ENCODE data around the gene RBPMS2. TPM values are rescaled to one million over a fixed set of nuclear protein-coding genes. Genes with fewer than 3 reads are reported as not detected.

RBPMS2 gene
- total and polyA plus RNA-seq, 9 donors = 1.1 to 23.8 (median 10.4) TPM

GRCh38 chr15:64779630-64780029 is 4.2 kb upstream of the RBPMS2 start:
- no peak for DNase-seq
- no peak for TF ChIP-seq POLR2A (IDR thresholded peaks at IDR 0.05)
- no peak for TF ChIP-seq EP300 (IDR thresholded peaks at IDR 0.05)
- TF ChIP-seq CTCF (IDR thresholded peaks at IDR 0.05) = no peak
- WGBS, 3 donors = 96% methylated on average over 1 of the region's 1 CpG
- no peaks in the 10 kb centered on the region for H3K4me1 ChIP-seq (ENCODE audit: insufficient read depth)
- no peaks in the 10 kb centered on the region for H3K9me3 ChIP-seq
- H3K4me3 ChIP-seq = no peak overlapping the region
- intact Hi-C loops (cut with DNase I) = no loop called here
- H3K27me3 ChIP-seq = no peaks in the 10 kb centered on the region
- no peaks in the 10 kb centered on the region for H3K36me3 ChIP-seq
- no peak overlapping the region for H3K27ac ChIP-seq

- Histone ChIP-seq H3K9me3 (no peaks in the 10 kb centered on the region), H3K4me3 (no peak overlapping the region), H3K27me3 (no peaks in the 10 kb centered on the region), H3K36me3 (no peaks in the 10 kb centered on the region), H3K4me1 (ENCODE audit: insufficient read depth) (peaks cover 3% of the 10 kb centered on the region), H3K27ac (no peak overlapping the region)
- 61 to 82% (median 72%) methylated on average over 2 of the region's 2 CpGs for WGBS, 3 donors
- intact Hi-C loops (cut with DNase I) = no loop called here
- DNase-seq = no peak
- no peak for TF ChIP-seq CTCF (IDR thresholded peaks at IDR 0.05)
- no peak for TF ChIP-seq POLR2A (IDR thresholded peaks at IDR 0.05)
- no peak for TF ChIP-seq EP300 (IDR thresholded peaks at IDR 0.05)
Measured at GRCh38 chr15:64779024-64779423, 3.6 kb upstream of the RBPMS2 start.

GRCh38 chr15:64776402-64776786 is 1.0 kb upstream of the RBPMS2 start:
- no peaks in the 10 kb centered on the region for H3K27me3 ChIP-seq
- H3K27ac ChIP-seq = no peak overlapping the region
- H3K9me3 ChIP-seq = no peaks in the 10 kb centered on the region
- WGBS, 3 donors = 15 to 17% (median 15%) methylated on average over 25 of the region's 25 CpGs
- H3K4me1 ChIP-seq (ENCODE audit: insufficient read depth) = peaks cover 4% of the 10 kb centered on the region
- no peak for TF ChIP-seq EP300 (IDR thresholded peaks at IDR 0.05)
- TF ChIP-seq POLR2A (IDR thresholded peaks at IDR 0.05) = no peak
- TF ChIP-seq CTCF (IDR thresholded peaks at IDR 0.05) = no peak
- intact Hi-C loops (cut with DNase I) = no loop called here
- DNase-seq = peak; percentile 28 to 54 (median 44)
- H3K4me3 ChIP-seq = peak overlapping the region; percentile 63
- H3K36me3 ChIP-seq = no peaks in the 10 kb centered on the region

- intact Hi-C loops (cut with DNase I) = no loop called here
- TF ChIP-seq CTCF (IDR thresholded peaks at IDR 0.05) (no peak), EP300 (IDR thresholded peaks at IDR 0.05) (no peak), POLR2A (IDR thresholded peaks at IDR 0.05) (no peak)
- peaks cover 4% of the 10 kb centered on the region for H3K4me1 ChIP-seq (ENCODE audit: insufficient read depth)
- peak overlapping the region; percentile 47 to 79 for H3K27ac ChIP-seq
- H3K4me3 ChIP-seq = peak overlapping the region; percentile 75
- H3K36me3 ChIP-seq = no peaks in the 10 kb centered on the region
- peak; percentile 50 to 69 (median 54) for DNase-seq
- 1% methylated on average over 42 to 115 of the region's 115 CpGs for WGBS, 3 donors
- no peaks in the 10 kb centered on the region for H3K9me3 ChIP-seq
- H3K27me3 ChIP-seq = no peaks in the 10 kb centered on the region
Measured at GRCh38 chr15:64774629-64775493, 528 bp downstream of the RBPMS2 start.
